Ishikawa (cell line): ENCODE data around the gene GALNT9.

Experiments used
- CEBPB ChIP-seq: IDR thresholded peaks from 2 replicates; pipeline ENCODE4 v1.6.1; 2012
- CREB1 ChIP-seq: IDR thresholded peaks from 2 replicates; pipeline ENCODE4 v1.6.1; 2012; ENCODE audit warnings: low read depth
- EP300 ChIP-seq: IDR thresholded peaks from 2 replicates; pipeline ENCODE4 v1.6.1; 2012; ENCODE audit warnings: borderline replicate concordance
- FOXM1 ChIP-seq: IDR thresholded peaks from 2 replicates; pipeline ENCODE4 v1.6.1; 2012; ENCODE audit warnings: low read depth, borderline replicate concordance
- NFIC ChIP-seq: IDR thresholded peaks from 2 replicates; pipeline ENCODE4 v1.6.1; 2012
- RAD21 ChIP-seq: IDR thresholded peaks from 2 replicates; pipeline ENCODE4 v1.6.1; 2012; ENCODE audit warnings: low read depth
- REST ChIP-seq: IDR thresholded peaks from 2 replicates; pipeline ENCODE4 v1.6.1; 2012; ENCODE audit warnings: low read depth, mild to moderate bottlenecking
- TAF1 ChIP-seq: IDR thresholded peaks from 2 replicates; pipeline ENCODE4 v1.6.1; 2012; ENCODE audit warnings: low read depth, mild to moderate bottlenecking
- USF1 ChIP-seq: IDR thresholded peaks from 2 replicates; pipeline ENCODE4 v1.6.1; 2012
- YY1 ChIP-seq: IDR thresholded peaks from 2 replicates; pipeline ENCODE4 v1.6.1; 2012; ENCODE audit warnings: low read depth
- ZBTB7A ChIP-seq: IDR thresholded peaks from 2 replicates; pipeline ENCODE4 v1.6.1; 2012; ENCODE audit warnings: low read depth
- TF ChIP-seq, protein P1 (sequence below): IDR thresholded peaks from 2 replicates; pipeline ENCODE4 v1.6.1; 2012

DNA sequence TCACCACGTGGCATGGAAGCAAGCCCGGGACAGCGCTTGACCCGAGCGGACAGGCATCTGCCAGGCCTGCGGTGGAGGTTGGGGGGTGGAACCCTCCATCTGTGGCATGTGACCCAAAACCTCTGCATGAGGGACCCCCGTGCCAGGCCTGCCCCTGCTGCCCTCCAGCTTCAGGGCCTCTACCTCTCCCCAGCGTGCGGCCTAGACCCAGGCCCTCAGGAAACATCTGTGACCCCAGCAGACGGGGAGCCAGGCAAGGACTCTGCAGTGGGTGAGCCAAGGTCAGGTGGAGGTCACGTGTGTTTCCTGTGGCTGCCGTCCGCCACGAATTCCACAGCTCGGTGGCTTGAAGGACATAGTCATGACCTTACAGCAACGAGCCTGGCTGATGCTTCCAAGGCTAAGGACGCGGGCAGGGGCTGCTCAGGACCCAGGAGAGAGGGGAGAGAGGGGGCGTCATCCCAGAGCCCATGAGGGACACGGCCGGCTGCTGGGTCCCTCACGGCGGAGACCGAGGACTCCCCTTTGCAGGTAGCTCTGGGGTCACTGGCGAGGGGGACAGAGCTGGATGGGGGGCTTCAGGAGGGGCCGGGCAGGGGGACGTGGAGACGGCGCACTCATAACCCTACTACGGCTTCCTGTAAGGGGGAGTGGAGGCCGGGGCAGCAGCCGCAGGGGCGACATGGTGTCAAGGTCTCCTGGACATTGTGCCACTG is 91.5 kb downstream of the GALNT9 start:
- TF ChIP-seq NFIC (no peak), RAD21 (no peak), TAF1 (no peak), ZBTB7A (no peak), CEBPB (no peak), CREB1 (no peak), USF1 (no peak), EP300 (no peak), FOXM1 (no peak), YY1 (no peak), REST (no peak)
- TF ChIP-seq, protein P1, sequence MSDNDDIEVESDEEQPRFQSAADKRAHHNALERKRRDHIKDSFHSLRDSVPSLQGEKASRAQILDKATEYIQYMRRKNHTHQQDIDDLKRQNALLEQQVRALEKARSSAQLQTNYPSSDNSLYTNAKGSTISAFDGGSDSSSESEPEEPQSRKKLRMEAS: no peak
